H1 (cell line): ENCODE data around the gene PLEKHG3. TPM values are rescaled to one million over a fixed set of nuclear protein-coding genes. Genes with fewer than 3 reads are reported as not detected.

Experiments used
- CTCF ChIA-PET: fragments of 300-600 bp; sonication (Branson Sonifier 250); formaldehyde crosslinking; loops from one replicate; lab custom pipeline; 2021; ENCODE audit not compliant: partially characterized antibody; lab: Charles Lee
- POLR2A ChIA-PET: fragments of 300-600 bp; sonication (Branson Sonifier 250); formaldehyde crosslinking; loops from one replicate; lab custom pipeline; 2021; ENCODE audit warnings: inconsistent platforms; ENCODE audit not compliant: partially characterized antibody; lab: Charles Lee
- DNase-seq, 2 experiments: peaks; one replicate each; pipeline versions ENCODE4 v3.0.0 to v3.0.0-alpha.2; 2010 to 2022; ENCODE audit warnings: low spot score in 2 of 2, low read depth in 1 of 2, mixed read lengths in 1 of 2
- FAIRE-seq: peaks from 2 replicates; lab custom pipeline; 2011; peaks lifted over from hg19 to GRCh38; lab: Jason Lieb, UNC
- H2AFZ ChIP-seq: 2 replicates; pipeline ENCODE4 v1.8.1; 2012; ENCODE audit warnings: low read length, inconsistent platforms
- H2AK5ac ChIP-seq: 2 replicates; pipeline ENCODE4 v1.6.1; 2013; ENCODE audit warnings: low read depth, low read length
- H2BK120ac ChIP-seq: replicated peaks from 2 replicates; pipeline ENCODE3; 2013; ENCODE audit warnings: low read depth, low read length, inconsistent platforms
- H2BK12ac ChIP-seq: 2 replicates; pipeline ENCODE4 v1.6.1; 2013; ENCODE audit warnings: low read depth, low read length
- H2BK15ac ChIP-seq: 2 replicates; pipeline ENCODE4 v1.6.1; 2013; ENCODE audit warnings: low read length
- H2BK20ac ChIP-seq: 2 replicates; pipeline ENCODE4 v1.6.1; 2013; ENCODE audit warnings: low read length
- H2BK5ac ChIP-seq: 2 replicates; pipeline ENCODE4 v1.6.1; 2013; ENCODE audit warnings: low read depth, low read length
- H3K14ac ChIP-seq: 2 replicates; pipeline ENCODE4 v1.6.1; 2013; ENCODE audit warnings: inconsistent platforms; ENCODE audit not compliant: insufficient read length
- H3K18ac ChIP-seq: 2 replicates; pipeline ENCODE4 v1.6.1; 2013; ENCODE audit warnings: low read length; ENCODE audit errors: extremely low read depth
- H3K23ac ChIP-seq: 2 replicates; pipeline ENCODE4 v1.6.1; 2013; ENCODE audit warnings: inconsistent platforms; ENCODE audit not compliant: insufficient read length
- H3K23me2 ChIP-seq: 2 replicates; pipeline ENCODE4 v1.6.1; 2013; ENCODE audit warnings: low read depth, low read length
- H3K27ac ChIP-seq: 2 replicates; pipeline ENCODE4 v1.6.1; 2011; ENCODE audit warnings: low read depth, low read length, inconsistent platforms
- H3K27me3 ChIP-seq, 4 experiments: replicated peaks in 1 of 4; 1 replicate in 1 of 4; 2 replicates in 3 of 4; pipeline versions ENCODE4 v1.6.1 to v1.8.1; 2011 to 2013; ENCODE audit warnings: low read length in 3 of 4, mild to moderate bottlenecking in 3 of 4, inconsistent platforms in 2 of 4, mixed read lengths in 2 of 4, moderate library complexity in 1 of 4; ENCODE audit not compliant: control insufficient read depth in 3 of 4, insufficient read depth in 3 of 4; ENCODE audit errors: extremely low read depth in 1 of 4
- H3K36me3 ChIP-seq, 4 experiments: 2 replicates each; pipeline versions ENCODE4 v1.6.1 to v1.8.1; 2011 to 2013; ENCODE audit warnings: mild to moderate bottlenecking in 4 of 4, low read length in 3 of 4, moderate library complexity in 2 of 4, control low read depth in 1 of 4, inconsistent platforms in 1 of 4; ENCODE audit not compliant: insufficient read depth in 4 of 4, control insufficient read depth in 2 of 4
- H3K4ac ChIP-seq: replicated peaks from 2 replicates; pipeline ENCODE3; 2013; ENCODE audit warnings: low read length, low read depth, mixed read lengths, inconsistent platforms; ENCODE audit not compliant: insufficient read length
- H3K4me1 ChIP-seq, 4 experiments: replicated peaks in 1 of 4; 1 replicate in 1 of 4; 2 replicates in 3 of 4; pipeline versions ENCODE4 v1.6.1 to v1.8.1; 2011 to 2013; ENCODE audit warnings: low read length in 3 of 4, inconsistent platforms in 2 of 4, mixed read lengths in 1 of 4; ENCODE audit not compliant: insufficient read depth in 4 of 4, control insufficient read depth in 3 of 4
- H3K4me2 ChIP-seq, 2 experiments: 2 replicates each; pipeline versions ENCODE4 v1.6.1 to v1.8.1; 2011 to 2013; ENCODE audit warnings: low read depth in 2 of 2, low read length in 2 of 2, control low read depth in 1 of 2, inconsistent platforms in 1 of 2, mild to moderate bottlenecking in 1 of 2; ENCODE audit not compliant: insufficient read depth in 1 of 2
- H3K4me3 ChIP-seq, 4 experiments: fragments of 200-600, 300-600 bp in 1 of 4; sonication (generic), shearing (Covaris generic), sonication (Bioruptor Twin) in 1 of 4; 2 replicates each; pipeline versions ENCODE4 v1.5.1 to v1.8.1; 2011 to 2016; ENCODE audit warnings: low read length in 4 of 4, low read depth in 3 of 4, control low read depth in 2 of 4, inconsistent platforms in 2 of 4, mild to moderate bottlenecking in 2 of 4, mixed read lengths in 1 of 4, moderate library complexity in 1 of 4; ENCODE audit not compliant: insufficient read depth in 2 of 4; ENCODE audit errors: extremely low read depth in 1 of 4
- H3K56ac ChIP-seq: replicated peaks from 2 replicates; pipeline ENCODE3; 2013; ENCODE audit warnings: low read depth, mild to moderate bottlenecking, mixed read lengths, low read length, inconsistent platforms; ENCODE audit not compliant: insufficient read length
- H3K79me1 ChIP-seq: 2 replicates; pipeline ENCODE4 v1.6.1; 2013; ENCODE audit warnings: low read depth, low read length, control low read depth
- H3K79me2 ChIP-seq, 2 experiments: 2 replicates each; pipeline versions ENCODE4 v1.6.1 to v1.8.1; 2012 to 2013; ENCODE audit warnings: low read length in 2 of 2, mild to moderate bottlenecking in 2 of 2, inconsistent platforms in 1 of 2; ENCODE audit not compliant: insufficient read depth in 2 of 2, control insufficient read depth in 1 of 2
- H3K9ac ChIP-seq, 4 experiments: replicated peaks in 1 of 4; 1 replicate in 1 of 4; 2 replicates in 3 of 4; pipeline versions ENCODE4 v1.6.1 to v1.8.1; 2011 to 2013; ENCODE audit warnings: low read depth in 3 of 4, low read length in 3 of 4, control low read depth in 2 of 4, mild to moderate bottlenecking in 2 of 4, moderate library complexity in 2 of 4, inconsistent platforms in 1 of 4; ENCODE audit errors: extremely low read depth in 1 of 4
- H3K9me3 ChIP-seq, 2 experiments: 2 replicates each; pipeline versions ENCODE4 v1.6.1 to v1.8.1; 2012 to 2013; ENCODE audit warnings: mild to moderate bottlenecking in 2 of 2, moderate library complexity in 2 of 2, control low read depth in 1 of 2, inconsistent platforms in 1 of 2, low read depth in 1 of 2, low read length in 1 of 2, mixed read lengths in 1 of 2; ENCODE audit not compliant: insufficient read depth in 2 of 2
- H4K20me1 ChIP-seq, 2 experiments: replicated peaks in 1 of 2; 2 replicates each; pipeline versions ENCODE3 to v1.8.1; 2011 to 2013; ENCODE audit warnings: inconsistent platforms in 2 of 2, low read length in 2 of 2, mild to moderate bottlenecking in 1 of 2; ENCODE audit not compliant: insufficient read depth in 2 of 2, control insufficient read depth in 1 of 2
- H4K5ac ChIP-seq: 2 replicates; pipeline ENCODE4 v1.6.1; 2013; ENCODE audit warnings: low read length, low read depth, mixed read lengths, inconsistent platforms; ENCODE audit not compliant: insufficient read length
- H4K8ac ChIP-seq: 2 replicates; pipeline ENCODE4 v1.8.0; 2013; ENCODE audit warnings: mild to moderate bottlenecking, moderate library complexity, low read length, inconsistent platforms; ENCODE audit not compliant: insufficient read depth; ENCODE audit errors: extremely low read depth
- H4K91ac ChIP-seq: replicated peaks from 2 replicates; pipeline ENCODE3; 2013; ENCODE audit warnings: low read length, mixed read lengths, inconsistent platforms; ENCODE audit not compliant: insufficient read length
- CBX8 ChIP-seq: fragments of 300-800, 300-1000 bp; sonication (generic); IDR thresholded peaks from 2 replicates; pipeline ENCODE4 v1.7.1; 2016; ENCODE audit warnings: low read depth, low read length, borderline replicate concordance
- CEBPB ChIP-seq: IDR thresholded peaks from 2 replicates; pipeline ENCODE4 v1.6.1; 2012; ENCODE audit warnings: low read depth, low read length
- HDAC6 ChIP-seq: IDR thresholded peaks from one replicate; pipeline ENCODE4 v1.7.1; 2012; ENCODE audit warnings: low read depth, mild to moderate bottlenecking, inconsistent platforms, low read length, moderate library complexity
- JUND ChIP-seq: IDR thresholded peaks from 2 replicates; pipeline ENCODE4 v1.6.1; 2011; ENCODE audit warnings: mild to moderate bottlenecking, improper control_type of control experiment, low read length
- KDM1A ChIP-seq: fragments of 200-600, 300-600 bp; sonication (generic); IDR thresholded peaks from 2 replicates; pipeline ENCODE4 v1.7.1; 2016; ENCODE audit warnings: mild to moderate bottlenecking, low read length, borderline replicate concordance
- NANOG ChIP-seq: IDR thresholded peaks from 2 replicates; pipeline ENCODE4 v1.6.1; 2011; ENCODE audit warnings: low read length, low read depth, mild to moderate bottlenecking, inconsistent platforms; ENCODE audit not compliant: insufficient read depth, poor library complexity, severe bottlenecking
- SAP30 ChIP-seq: fragments of 300-600 bp; sonication (generic); IDR thresholded peaks from 2 replicates; pipeline ENCODE4 v1.7.1; 2012; ENCODE audit warnings: low read length, moderate library complexity, mild to moderate bottlenecking, inconsistent platforms; ENCODE audit not compliant: insufficient read depth, insufficient replicate concordance
- SP1 ChIP-seq: IDR thresholded peaks from 2 replicates; pipeline ENCODE4 v1.6.1; 2011; ENCODE audit warnings: low read depth, low read length
- SP2 ChIP-seq: IDR thresholded peaks from 2 replicates; pipeline ENCODE4 v1.6.1; 2012; ENCODE audit warnings: mild to moderate bottlenecking, low read length, inconsistent platforms
- SUZ12 ChIP-seq: fragments of 200-600 bp; sonication (generic); IDR thresholded peaks from 2 replicates; pipeline ENCODE4 v1.6.1; 2012; ENCODE audit warnings: mild to moderate bottlenecking, inconsistent platforms, low read length, moderate library complexity, mixed read lengths
- WGBS, 2 experiments: shearing (Covaris generic) in 1 of 2; methylation state at CpG; one replicate each; pipeline versions ENCODE4 v1.1.6 to v1.1.7; 2013 to 2015; ENCODE audit warnings: low lambda C conversion rate in 2 of 2, mixed read lengths in 2 of 2, inconsistent platforms in 1 of 2, low coverage in 1 of 2, missing lambda C conversion rate in 1 of 2; ENCODE audit not compliant: insufficient replicate concordance in 2 of 2, insufficient coverage in 1 of 2, insufficient read length in 1 of 2; ENCODE audit errors: extremely low coverage in 1 of 2, missing lambda C conversion rate in 1 of 2; 5-methylcytosine and 5-hydroxymethylcytosine counted together
- polyA plus RNA-seq, 7 experiments: library from polyadenylated mRNA; depleted of rRNA in 3 of 7; stranded (reverse) in 5 of 7; unstranded in 2 of 7; fragments of >200 nt in 5 of 7; fragments of 200-250 nt in 2 of 7; gene quantifications; 1 replicate in 5 of 7; 2 replicates in 1 of 7; 4 replicates in 1 of 7; pipeline versions ENCODE4 v1.2.1 to v1.2.3, GENCODE V29; 2011 to 2013; ENCODE audit warnings: missing spikeins in 2 of 7, mixed read lengths in 2 of 7
- total RNA-seq: library from RNA; stranded (reverse); fragmentation: NEBNext Ultra II Directional; extraction: Animal tissue kit (Norgen Biotek cat#: 25700); gene quantifications from 2 replicates; pipeline ENCODE4 v1.2.1, GENCODE V29; 2021
- TF ChIP-seq, protein P1 (sequence below), 3 experiments: IDR thresholded peaks; 1 replicate in 2 of 3; 2 replicates in 1 of 3; pipeline versions ENCODE4 v1.5.1 to v1.6.1; 2011; ENCODE audit warnings: low read length in 3 of 3, mild to moderate bottlenecking in 3 of 3, inconsistent platforms in 2 of 3, low read depth in 1 of 3, moderate library complexity in 1 of 3; ENCODE audit not compliant: insufficient read depth in 1 of 3; ENCODE audit errors: control extremely low read depth in 1 of 3

The PLEKHG3 gene
- total and polyA plus RNA-seq, 2 of the 8 experiments (the other 6 are each of a cell fraction or from before 2014, with no cell fraction given): 43.4 to 90.6 TPM

DNA sequence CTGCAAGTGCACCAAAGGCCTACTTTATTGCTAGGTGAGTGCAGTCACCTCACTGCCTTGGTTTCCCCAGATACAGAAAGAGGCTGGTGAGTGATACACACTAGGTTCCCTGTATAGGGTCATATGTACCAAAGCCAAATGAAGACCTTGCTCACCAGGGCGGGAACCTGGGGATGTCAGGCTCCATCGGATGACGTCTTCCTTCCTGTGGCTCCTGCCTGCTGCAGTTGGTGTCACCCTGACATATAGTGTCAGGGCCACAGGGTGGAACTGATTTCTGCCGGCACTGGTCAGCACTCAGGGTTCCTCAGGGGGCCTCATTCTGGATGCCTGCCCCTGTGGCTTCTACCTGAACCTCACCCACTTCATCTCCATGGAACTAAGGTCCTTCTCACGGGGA, 43.1 kb downstream of the PLEKHG3 start:
- Histone ChIP-seq H3K23me2 (no peaks in the 10 kb centered on the region), H3K9ac (no peak overlapping the region), H3K23ac (no peak overlapping the region), H2BK120ac (no peak overlapping the region), H3K56ac (no peak overlapping the region), H3K79me1 (no peaks in the 10 kb centered on the region; the same call in 1 of the 2 replicates), H4K8ac (no peak overlapping the region), H2AK5ac (no peak overlapping the region), H3K18ac (no peak overlapping the region), H2BK12ac (no peak overlapping the region), H2BK20ac (no peak overlapping the region), H3K27ac (no peak overlapping the region), H2BK15ac (no peak overlapping the region), H2AFZ (no peak overlapping the region), H3K79me2 (no peaks in the 10 kb centered on the region), H2BK5ac (no peak overlapping the region), H3K9me3 (no peaks in the 10 kb centered on the region), H4K20me1 (peaks cover 7 to 9% of the 10 kb centered on the region in 2 experiments), H4K5ac (no peak overlapping the region), H3K4ac (no peak overlapping the region), H3K4me2 (no peak overlapping the region), H3K4me3 (no peak overlapping the region), H3K4me1 (no peaks in the 10 kb centered on the region), H3K36me3 (peaks cover 15 to 52% (median 32%) of the 10 kb centered on the region in 4 experiments), H3K27me3 (no peaks in the 10 kb centered on the region), H4K91ac (no peak overlapping the region), H3K14ac (no peak overlapping the region)
- CTCF ChIA-PET: interaction anchor here (0.7 to 2.9 kb wide), 8 partner anchors 8 to 77 kb away, joined by 3 to 17 read pairs (median 6); no protein-coding TSS in a partner anchor
- TF ChIP-seq, protein P1, sequence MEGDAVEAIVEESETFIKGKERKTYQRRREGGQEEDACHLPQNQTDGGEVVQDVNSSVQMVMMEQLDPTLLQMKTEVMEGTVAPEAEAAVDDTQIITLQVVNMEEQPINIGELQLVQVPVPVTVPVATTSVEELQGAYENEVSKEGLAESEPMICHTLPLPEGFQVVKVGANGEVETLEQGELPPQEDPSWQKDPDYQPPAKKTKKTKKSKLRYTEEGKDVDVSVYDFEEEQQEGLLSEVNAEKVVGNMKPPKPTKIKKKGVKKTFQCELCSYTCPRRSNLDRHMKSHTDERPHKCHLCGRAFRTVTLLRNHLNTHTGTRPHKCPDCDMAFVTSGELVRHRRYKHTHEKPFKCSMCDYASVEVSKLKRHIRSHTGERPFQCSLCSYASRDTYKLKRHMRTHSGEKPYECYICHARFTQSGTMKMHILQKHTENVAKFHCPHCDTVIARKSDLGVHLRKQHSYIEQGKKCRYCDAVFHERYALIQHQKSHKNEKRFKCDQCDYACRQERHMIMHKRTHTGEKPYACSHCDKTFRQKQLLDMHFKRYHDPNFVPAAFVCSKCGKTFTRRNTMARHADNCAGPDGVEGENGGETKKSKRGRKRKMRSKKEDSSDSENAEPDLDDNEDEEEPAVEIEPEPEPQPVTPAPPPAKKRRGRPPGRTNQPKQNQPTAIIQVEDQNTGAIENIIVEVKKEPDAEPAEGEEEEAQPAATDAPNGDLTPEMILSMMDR (IDR thresholded peaks at IDR 0.05; ENCODE audit: control extremely low read depth in 1 of 3, insufficient read depth in 1 of 3, low read depth in 1 of 3, low read length in 3 of 3): no peak
- TF ChIP-seq CEBPB (no peak), HDAC6 (no peak), NANOG (no peak), SP2 (no peak), SAP30 (no peak), SUZ12 (no peak), JUND (no peak), SP1 (no peak), CBX8 (no peak), KDM1A (no peak)
- DNase-seq (no peak), FAIRE-seq (no peak)
- POLR2A ChIA-PET: interaction anchor here (0.9 kb wide), 1 partner anchor 9 kb away, joined by 3 read pairs; no protein-coding TSS in a partner anchor
- WGBS, 2 experiments: 87% methylated on average over 5 of the region's 5 CpGs; no CpG with 5 or more reads in 1 of the 2 experiments
